Epithelial cell of esophagus (primary cell): ENCODE measurements around the gene APBB1IP.

ENCODE experiments used
- DNase-seq: peaks from one replicate; pipeline ENCODE4 v3.0.0; 2010; ENCODE audit warnings: low read depth
- H3K4me3 ChIP-seq: 2 replicates; pipeline ENCODE4 v1.5.1; 2011; ENCODE audit warnings: mild to moderate bottlenecking, low read length, control low read depth
- CTCF ChIP-seq: IDR thresholded peaks from 2 replicates; pipeline ENCODE4 v1.5.1; 2011; ENCODE audit warnings: low read depth, mild to moderate bottlenecking, low read length, control low read depth, inconsistent platforms; ENCODE audit not compliant: insufficient read depth; ENCODE audit errors: missing control alignments

Gene APBB1IP

GRCh38 chr10:26528715-26529393 is 90.7 kb downstream of the APBB1IP start:
- DNase-seq: no peak
- no peak for TF ChIP-seq CTCF

GRCh38 chr10:26534384-26534783 is 96.2 kb downstream of the APBB1IP start:
- DNase-seq: no peak
- no peak for TF ChIP-seq CTCF
- H3K4me3 ChIP-seq: no peak overlapping the region

More at GRCh38 chr10:26528715-26529393, 90.7 kb downstream of the APBB1IP start:
- H3K4me3 ChIP-seq: no peak overlapping the region

GRCh38 chr10:26540601-26541000 is 102.5 kb downstream of the APBB1IP start:
- no peak for TF ChIP-seq CTCF
- no peak overlapping the region for H3K4me3 ChIP-seq

GRCh38 chr10:26543567-26544306 is 105.6 kb downstream of the APBB1IP start:
- no peak for TF ChIP-seq CTCF
- no peak overlapping the region for H3K4me3 ChIP-seq
- DNase-seq: no peak

More at GRCh38 chr10:26540601-26541000, 102.5 kb downstream of the APBB1IP start:
- no peak for DNase-seq

GRCh38 chr10:26544932-26545331 is 106.8 kb downstream of the APBB1IP start:
- no peak for DNase-seq
- no peak overlapping the region for H3K4me3 ChIP-seq
- no peak for TF ChIP-seq CTCF

- TF ChIP-seq CTCF: peak; percentile 10
- DNase-seq: peak; percentile 22
These were observed 112.8 kb downstream of the APBB1IP start for GRCh38 chr10:26550774-26551526.

More at GRCh38 chr10:26550774-26551526, 112.8 kb downstream of the APBB1IP start:
- no peak overlapping the region for H3K4me3 ChIP-seq
